K562 (cell line): ENCODE results near the gene NUP153. TPM values are rescaled to one million over a fixed set of nuclear protein-coding genes. Genes with fewer than 3 reads are reported as not detected.

ENCODE experiments used
- BMI1 ChIP-seq: fragments of 150-350 bp; IDR thresholded peaks from 2 replicates; pipeline ENCODE4 v1.6.1; 2014; ENCODE audit warnings: low read length
- ETV6 ChIP-seq, 3 experiments: fragments of 150-350 bp in 1 of 3; sonication (generic) in 1 of 3; formaldehyde crosslinking in 1 of 3; IDR thresholded peaks; 2 replicates each; pipeline versions ENCODE4 v1.6.1 to v1.8.0; 2014 to 2022; ENCODE audit warnings: borderline replicate concordance in 2 of 3, low read depth in 2 of 3, antibody characterized with exemption in 1 of 3, low read length in 1 of 3, mild to moderate bottlenecking in 1 of 3, missing genetic modification reagents in 1 of 3
- HDAC6 ChIP-seq: IDR thresholded peaks from 2 replicates; pipeline ENCODE4 v1.6.1; 2012; ENCODE audit warnings: low read depth, mild to moderate bottlenecking, control low read depth, inconsistent platforms, low read length, moderate library complexity
- HNRNPUL1 ChIP-seq: fragments of 200-400 bp; formaldehyde crosslinking; IDR thresholded peaks from 2 replicates; pipeline ENCODE4 v1.6.1; 2017; ENCODE audit warnings: low read length
- JUND ChIP-seq, 2 experiments: IDR thresholded peaks; 2 replicates in 1 of 2; 3 replicates in 1 of 2; pipeline ENCODE4 v1.6.1; 2011; ENCODE audit warnings: borderline replicate concordance in 2 of 2, low read depth in 2 of 2, low read length in 2 of 2, improper control_type of control experiment in 1 of 2, missing biosample characterization in 1 of 2, missing genetic modification characterization in 1 of 2, missing genetic modification reagents in 1 of 2
- NCOA1 ChIP-seq: fragments of 450-650 bp; IDR thresholded peaks from 2 replicates; pipeline ENCODE4 v1.6.1; 2016; ENCODE audit warnings: low read depth
- NCOA2 ChIP-seq, 2 experiments: fragments of 450-650 bp; IDR thresholded peaks; 2 replicates each; pipeline ENCODE4 v1.6.1; 2018; ENCODE audit warnings: mild to moderate bottlenecking in 2 of 2, moderate library complexity in 1 of 2; ENCODE audit not compliant: partially characterized antibody in 2 of 2
- NCOR1 ChIP-seq: fragments of 450-650 bp; IDR thresholded peaks from 2 replicates; pipeline ENCODE4 v1.6.1; 2016; ENCODE audit warnings: mild to moderate bottlenecking, moderate library complexity
- POLR2B ChIP-seq: fragments of 450-650 bp; IDR thresholded peaks from 2 replicates; pipeline ENCODE4 v1.6.1; 2018; ENCODE audit warnings: low read depth; ENCODE audit not compliant: partially characterized antibody
- TBP ChIP-seq: optimal IDR thresholded peaks from 2 replicates; pipeline ENCODE3; 2011; ENCODE audit warnings: low read depth, low read length, improper control_type of control experiment
- TFAM ChIP-seq: fragments of 250-450 bp; sonication (Bioruptor Pico); conservative IDR thresholded peaks from 2 replicates; pipeline ENCODE4 v1.5.0; 2021; ENCODE audit warnings: mild to moderate bottlenecking, moderate library complexity
- TRIM24 ChIP-seq, 2 experiments: fragments of 450-650 bp; IDR thresholded peaks; 2 replicates each; pipeline ENCODE4 v1.6.1; 2016
- ZNF512 ChIP-seq: IDR thresholded peaks from 2 replicates; pipeline ENCODE4 v1.6.1; 2016; ENCODE audit warnings: missing genetic modification characterization, missing compliant biosample characterization
- polyA plus RNA-seq, 8 experiments: library from polyadenylated mRNA; depleted of rRNA in 4 of 8; stranded (reverse) in 5 of 8; unstranded in 3 of 8; fragments of >200 nt; fragmentation: Nextera tagmentation in 2 of 8; fragmentation: Illumina TruSeq in 1 of 8; extraction: Ambion mirVana in 2 of 8; extraction: Trizol in 1 of 8; gene quantifications; 2 replicates each; pipeline versions ENCODE4 v1.2.1 to v1.2.3, GENCODE V29; 2011 to 2014; ENCODE audit warnings: inconsistent platforms in 1 of 8, missing spikeins in 1 of 8
- total RNA-seq, 7 experiments: library from RNA; depleted of rRNA in 6 of 7; stranded (reverse); fragments of >200 nt in 6 of 7; fragmentation: Illumina TruSeq in 2 of 7; extraction: Trizol in 2 of 7; gene quantifications; 2 replicates each; pipeline versions ENCODE4 v1.2.1 to v1.2.3, GENCODE V29; 2011 to 2021; ENCODE audit warnings: low replicate concordance in 1 of 7
- TF ChIP-seq, protein P1 (sequence below): fragments of 450-650 bp; formaldehyde crosslinking; IDR thresholded peaks from 2 replicates; pipeline ENCODE4 v1.4.0; 2020; ENCODE audit warnings: mild to moderate bottlenecking, moderate library complexity
- TF ChIP-seq, protein P2 (sequence below): fragments of 200-800 bp; sonication (Bioruptor generic); IDR thresholded peaks from 2 replicates; pipeline ENCODE4 v1.6.1; 2017; ENCODE audit warnings: missing genetic modification characterization, missing compliant biosample characterization
- TF ChIP-seq, protein P3 (sequence below): fragments of 250-450 bp; sonication (Bioruptor Pico); IDR thresholded peaks from 2 replicates; pipeline ENCODE4 v1.8.0; 2022; ENCODE audit warnings: moderate library complexity, mild to moderate bottlenecking, inconsistent platforms

Gene NUP153
- total and polyA plus RNA-seq, 9 of the 15 experiments (the other 6 are each of a cell fraction or from before 2014, with no cell fraction given): 21.9 to 110 (median 84.8) TPM

- TF ChIP-seq, protein P1, sequence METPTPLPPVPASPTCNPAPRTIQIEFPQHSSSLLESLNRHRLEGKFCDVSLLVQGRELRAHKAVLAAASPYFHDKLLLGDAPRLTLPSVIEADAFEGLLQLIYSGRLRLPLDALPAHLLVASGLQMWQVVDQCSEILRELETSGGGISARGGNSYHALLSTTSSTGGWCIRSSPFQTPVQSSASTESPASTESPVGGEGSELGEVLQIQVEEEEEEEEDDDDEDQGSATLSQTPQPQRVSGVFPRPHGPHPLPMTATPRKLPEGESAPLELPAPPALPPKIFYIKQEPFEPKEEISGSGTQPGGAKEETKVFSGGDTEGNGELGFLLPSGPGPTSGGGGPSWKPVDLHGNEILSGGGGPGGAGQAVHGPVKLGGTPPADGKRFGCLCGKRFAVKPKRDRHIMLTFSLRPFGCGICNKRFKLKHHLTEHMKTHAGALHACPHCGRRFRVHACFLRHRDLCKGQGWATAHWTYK (CRISPR knock-in tag): no peak
- TF ChIP-seq BMI1: no peak
- no peak for TF ChIP-seq TFAM (CRISPR knock-in tag)
- TF ChIP-seq TBP: no peak
- TF ChIP-seq NCOA2 (IDR thresholded peaks at IDR 0.05; ENCODE audit: partially characterized antibody in 2 of 2): no peak
- TF ChIP-seq, protein P2, sequence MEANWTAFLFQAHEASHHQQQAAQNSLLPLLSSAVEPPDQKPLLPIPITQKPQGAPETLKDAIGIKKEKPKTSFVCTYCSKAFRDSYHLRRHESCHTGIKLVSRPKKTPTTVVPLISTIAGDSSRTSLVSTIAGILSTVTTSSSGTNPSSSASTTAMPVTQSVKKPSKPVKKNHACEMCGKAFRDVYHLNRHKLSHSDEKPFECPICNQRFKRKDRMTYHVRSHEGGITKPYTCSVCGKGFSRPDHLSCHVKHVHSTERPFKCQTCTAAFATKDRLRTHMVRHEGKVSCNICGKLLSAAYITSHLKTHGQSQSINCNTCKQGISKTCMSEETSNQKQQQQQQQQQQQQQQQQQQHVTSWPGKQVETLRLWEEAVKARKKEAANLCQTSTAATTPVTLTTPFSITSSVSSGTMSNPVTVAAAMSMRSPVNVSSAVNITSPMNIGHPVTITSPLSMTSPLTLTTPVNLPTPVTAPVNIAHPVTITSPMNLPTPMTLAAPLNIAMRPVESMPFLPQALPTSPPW (CRISPR knock-in tag): peak; percentile 94
- TF ChIP-seq TRIM24 (IDR thresholded peaks at IDR 0.05): no peak
- TF ChIP-seq NCOR1: 0 out of 2 replicates have a peak, but pooled peaks have one; percentile 27
- TF ChIP-seq HDAC6: no peak
- no peak for TF ChIP-seq ZNF512 (tag)
- TF ChIP-seq NCOA1: no peak
- TF ChIP-seq, protein P3, sequence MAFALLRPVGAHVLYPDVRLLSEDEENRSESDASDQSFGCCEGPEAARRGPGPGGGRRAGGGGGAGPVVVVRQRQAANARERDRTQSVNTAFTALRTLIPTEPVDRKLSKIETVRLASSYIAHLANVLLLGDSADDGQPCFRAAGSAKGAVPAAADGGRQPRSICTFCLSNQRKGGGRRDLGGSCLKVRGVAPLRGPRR: no peak
- no peak for TF ChIP-seq HNRNPUL1
- TF ChIP-seq ETV6 (IDR thresholded peaks at IDR 0.05; ENCODE audit: borderline replicate concordance in 1 of 2, low read depth in 2 of 2, low read length in 1 of 2): 0 out of 4 replicates have a peak, but pooled peaks of 1 of the 2 experiments have one; percentile 15
- TF ChIP-seq ETV6 (CRISPR knock-in tag; IDR thresholded peaks at IDR 0.05; ENCODE audit: borderline replicate concordance): no peak
- no peak for TF ChIP-seq POLR2B
- peak; percentile 45; the same call in 1 of the 2 replicates for TF ChIP-seq JUND (IDR thresholded peaks at IDR 0.05; ENCODE audit: borderline replicate concordance, low read depth, low read length)
- TF ChIP-seq JUND (tag; IDR thresholded peaks at IDR 0.05; ENCODE audit: borderline replicate concordance, low read depth, low read length): no peak; the same call in 2 of the 3 replicates
- TF ChIP-seq, all 486 proteins: peak for 17
These were observed 1.3 kb downstream of the NUP153 start (continued) for GRCh38 chr6:17705428-17705777.
